Suprapubic skin (tissue), 4 donors: Measurements from ENCODE around the gene FAM118A.

Experiments used
- CTCF ChIP-seq, 2 donors: fragments of 200-600 bp in 1 of 2; fragments of 450-650 bp in 1 of 2; sonication (generic) in 1 of 2; IDR thresholded peaks; one replicate each; pipeline ENCODE4 v1.5.1; 2016 to 2019; ENCODE audit warnings: antibody characterized with exemption in 2 of 2, mild to moderate bottlenecking in 1 of 2, moderate library complexity in 1 of 2
- EP300 ChIP-seq: sonication (generic); formaldehyde crosslinking; IDR thresholded peaks from one replicate; pipeline ENCODE4 v1.6.1; 2017; ENCODE audit warnings: antibody characterized with exemption
- POLR2A ChIP-seq, 2 donors: fragments of 450-650 bp; IDR thresholded peaks; one replicate each; pipeline ENCODE4 v1.6.1; 2017; ENCODE audit warnings: antibody characterized with exemption in 2 of 2, mild to moderate bottlenecking in 2 of 2, moderate library complexity in 2 of 2
- POLR2AphosphoS5 ChIP-seq, 3 donors: sonication (generic); formaldehyde crosslinking; IDR thresholded peaks; one replicate each; pipeline ENCODE4 v1.6.1; 2017; ENCODE audit warnings: antibody characterized with exemption in 3 of 3

- no peak for TF ChIP-seq POLR2AphosphoS5 (IDR thresholded peaks at IDR 0.05)
- no peak for TF ChIP-seq POLR2A (IDR thresholded peaks at IDR 0.05)
- TF ChIP-seq CTCF (IDR thresholded peaks at IDR 0.05), result no peak
- no peak for TF ChIP-seq EP300
These were observed 1.3 kb downstream of the FAM118A start for GRCh38 chr22:45310977-45311531.
